ENCODE data around the gene SFMBT2. TPM values are rescaled to one million over a fixed set of nuclear protein-coding genes. Genes with fewer than 3 reads are reported as not detected.

Gene SFMBT2
- total and polyA plus RNA-seq, 10 donors, result 4.4 to 47.7 (median 34.8) TPM

DNA sequence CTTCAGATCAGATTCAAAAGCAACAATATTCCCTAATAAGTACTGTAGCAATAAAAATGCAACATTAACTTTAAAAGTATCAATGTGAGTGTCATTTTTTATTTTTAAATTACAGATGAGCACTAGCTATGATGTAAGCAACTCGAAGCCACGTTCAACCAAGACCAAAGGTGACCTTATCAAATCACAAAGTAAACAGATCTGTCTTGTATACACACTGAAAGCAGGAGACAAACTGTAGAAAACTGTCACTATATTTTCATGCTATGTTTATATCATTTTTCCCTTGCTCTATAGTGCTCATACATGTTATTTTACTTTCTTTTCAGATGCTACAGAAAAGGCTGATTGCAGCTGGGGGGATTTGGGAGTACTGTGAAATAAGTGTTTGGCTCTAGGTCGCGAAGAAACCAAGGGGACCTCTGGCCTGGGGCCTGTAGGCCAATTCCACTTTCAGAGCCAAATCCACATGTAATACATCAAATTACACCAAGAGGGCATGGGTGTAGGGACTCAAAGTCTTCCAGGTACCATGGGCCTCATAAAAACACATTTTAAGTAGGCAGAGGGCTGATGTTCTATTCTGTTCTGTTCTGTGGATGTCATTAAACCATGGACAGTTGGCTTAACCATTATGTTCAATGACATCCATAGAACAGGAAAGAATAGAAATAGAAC lies 245.2 kb downstream of the SFMBT2 start:
- TF ChIP-seq POLR2A (IDR thresholded peaks at IDR 0.05), result no peak
- no peak for TF ChIP-seq POLR2AphosphoS5 (IDR thresholded peaks at IDR 0.05)
- TF ChIP-seq, protein P1, sequence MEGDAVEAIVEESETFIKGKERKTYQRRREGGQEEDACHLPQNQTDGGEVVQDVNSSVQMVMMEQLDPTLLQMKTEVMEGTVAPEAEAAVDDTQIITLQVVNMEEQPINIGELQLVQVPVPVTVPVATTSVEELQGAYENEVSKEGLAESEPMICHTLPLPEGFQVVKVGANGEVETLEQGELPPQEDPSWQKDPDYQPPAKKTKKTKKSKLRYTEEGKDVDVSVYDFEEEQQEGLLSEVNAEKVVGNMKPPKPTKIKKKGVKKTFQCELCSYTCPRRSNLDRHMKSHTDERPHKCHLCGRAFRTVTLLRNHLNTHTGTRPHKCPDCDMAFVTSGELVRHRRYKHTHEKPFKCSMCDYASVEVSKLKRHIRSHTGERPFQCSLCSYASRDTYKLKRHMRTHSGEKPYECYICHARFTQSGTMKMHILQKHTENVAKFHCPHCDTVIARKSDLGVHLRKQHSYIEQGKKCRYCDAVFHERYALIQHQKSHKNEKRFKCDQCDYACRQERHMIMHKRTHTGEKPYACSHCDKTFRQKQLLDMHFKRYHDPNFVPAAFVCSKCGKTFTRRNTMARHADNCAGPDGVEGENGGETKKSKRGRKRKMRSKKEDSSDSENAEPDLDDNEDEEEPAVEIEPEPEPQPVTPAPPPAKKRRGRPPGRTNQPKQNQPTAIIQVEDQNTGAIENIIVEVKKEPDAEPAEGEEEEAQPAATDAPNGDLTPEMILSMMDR (IDR thresholded peaks at IDR 0.05 in 8 of 11, conservative IDR thresholded peaks at IDR 0.05 in 3 of 11), result no peak
- no peaks in the 10 kb centered on the region for H3K9me3 ChIP-seq
- no peak for DNase-seq
- WGBS, 5 donors, result 88 to 91% (median 89%) methylated on average over 4 of the region's 4 CpGs
- intact Hi-C loops (cut with DNase I; ENCODE audit: low total_unique reads), result no loop called here
- no peak overlapping the region for H3K27ac ChIP-seq
- peaks cover 2 to 99% (median 59%) of the 10 kb centered on the region in 6 donors for H3K36me3 ChIP-seq
- no peak overlapping the region for H3K4me3 ChIP-seq
- H3K27me3 ChIP-seq (replicated peaks in 1 of 7), result no peaks in the 10 kb centered on the region
- H3K4me1 ChIP-seq, result peaks cover 0 to 1% (median 0%) of the 10 kb centered on the region in 6 donors

DNA sequence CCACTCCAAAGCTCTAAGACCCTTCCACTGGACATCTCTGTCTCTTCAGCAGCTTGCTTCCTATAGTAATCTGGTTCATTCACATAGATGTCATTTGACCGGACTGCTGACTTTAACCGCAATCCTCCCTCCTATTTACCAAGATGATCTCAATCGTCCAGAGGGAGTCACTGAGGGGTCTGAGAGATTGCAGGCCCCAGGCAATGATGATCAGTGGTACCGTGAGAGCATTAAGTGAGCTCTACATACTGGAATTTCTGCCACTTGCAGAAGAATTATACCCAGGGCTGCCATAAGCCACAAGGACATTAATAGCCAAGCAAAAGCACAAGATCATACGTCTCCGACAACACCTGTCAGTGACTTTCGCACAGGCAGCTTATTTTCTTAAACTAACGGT lies 245.9 kb downstream of the SFMBT2 start:
- peaks cover 0 to 8% (median 1%) of the 10 kb centered on the region in 6 donors for H3K4me1 ChIP-seq
- H3K27me3 ChIP-seq (replicated peaks in 1 of 7), result no peaks in the 10 kb centered on the region
- WGBS, 5 donors, result 94 to 98% (median 97%) methylated on average over 8 of the region's 8 CpGs
- H3K36me3 ChIP-seq, result peaks cover 2 to 99% (median 55%) of the 10 kb centered on the region in 6 donors
- TF ChIP-seq, protein P1 (IDR thresholded peaks at IDR 0.05 in 8 of 11, conservative IDR thresholded peaks at IDR 0.05 in 3 of 11), result no peak
- TF ChIP-seq POLR2A (IDR thresholded peaks at IDR 0.05), result no peak
- no peak overlapping the region for H3K4me3 ChIP-seq
- intact Hi-C loops (cut with DNase I; ENCODE audit: low total_unique reads), result no loop called here
- no peak overlapping the region for H3K27ac ChIP-seq
- no peaks in the 10 kb centered on the region for H3K9me3 ChIP-seq
- DNase-seq, result no peak

DNA sequence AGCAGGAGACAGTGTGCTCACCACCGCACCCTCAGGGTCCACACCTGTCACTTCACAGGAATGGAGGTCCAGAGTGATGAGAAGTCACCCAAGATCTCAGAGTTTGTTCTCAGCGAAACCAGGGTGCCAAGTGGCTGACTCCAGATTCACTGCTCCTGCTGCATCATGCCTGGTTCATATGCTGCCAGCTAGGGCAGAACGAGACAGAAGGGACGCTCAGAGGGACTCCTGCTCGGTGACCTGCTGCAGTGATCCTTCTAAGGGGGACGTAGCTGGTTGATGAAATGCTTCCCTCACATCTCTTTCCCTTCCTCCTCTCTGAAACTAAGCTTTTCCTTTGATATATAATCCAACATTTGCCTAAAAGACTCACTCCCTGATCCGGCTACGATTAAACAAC lies 248.5 kb downstream of the SFMBT2 start:
- intact Hi-C loops (cut with DNase I; ENCODE audit: low total_unique reads), result no loop called here
- Histone ChIP-seq H3K4me3 (no peak overlapping the region), H3K9me3 (no peaks in the 10 kb centered on the region), H3K27me3 (replicated peaks in 1 of 7) (no peaks in the 10 kb centered on the region), H3K36me3 (peaks cover 0 to 93% (median 42%) of the 10 kb centered on the region in 6 donors), H3K4me1 (peaks cover 0 to 34% (median 8%) of the 10 kb centered on the region in 6 donors), H3K27ac (peak overlapping the region in 5 of 8 donors; percentile 9 to 57 (median 37))
- TF ChIP-seq POLR2A (IDR thresholded peaks at IDR 0.05) (no peak), POLR2AphosphoS5 (IDR thresholded peaks at IDR 0.05) (no peak)
- TF ChIP-seq, protein P1 (IDR thresholded peaks at IDR 0.05 in 8 of 11, conservative IDR thresholded peaks at IDR 0.05 in 3 of 11), result no peak
- 87 to 98% (median 95%) methylated on average over 8 of the region's 8 CpGs for WGBS, 5 donors
- DNase-seq, result no peak

DNA sequence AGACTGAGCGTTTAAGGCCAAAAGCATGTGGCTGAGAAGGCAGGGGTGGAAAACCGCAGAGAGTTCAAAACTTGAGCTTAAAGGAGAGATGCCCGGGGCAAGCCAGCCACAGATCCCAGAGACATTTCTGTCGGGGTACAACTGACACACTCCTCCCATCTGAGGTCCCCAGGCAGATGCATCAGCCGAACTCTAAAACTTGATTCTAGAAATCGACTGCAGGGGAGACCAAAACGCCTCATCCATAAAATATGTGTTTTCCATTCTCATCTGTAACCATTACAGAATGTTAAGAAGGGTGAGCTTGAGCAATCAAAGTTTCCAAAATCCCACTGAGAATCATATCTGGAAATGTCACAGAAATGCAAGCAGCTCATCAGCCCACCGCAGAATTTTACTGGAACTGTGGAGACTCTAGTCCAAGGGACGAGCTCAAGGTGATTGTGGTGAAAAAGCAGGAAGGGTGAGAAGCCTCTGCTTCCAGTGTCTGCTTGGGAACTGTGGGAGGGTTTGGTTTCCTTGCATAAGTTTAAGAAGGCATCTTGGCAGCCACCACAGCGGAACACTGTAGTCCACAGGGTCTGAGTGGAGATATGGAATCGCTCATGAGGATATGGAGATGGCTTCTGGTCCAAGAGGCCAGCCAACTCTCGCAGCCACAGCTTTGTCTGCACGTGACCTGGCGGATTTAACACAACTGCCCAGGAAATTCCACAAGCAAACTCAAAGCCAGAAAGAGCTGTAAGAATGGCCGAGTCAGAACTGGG lies 249.2 kb downstream of the SFMBT2 start:
- 84 to 93% (median 88%) methylated on average over 14 to 15 of the region's 15 CpGs for WGBS, 5 donors
- Histone ChIP-seq H3K4me1 (peaks cover 0 to 41% (median 14%) of the 10 kb centered on the region in 6 donors), H3K27me3 (replicated peaks in 1 of 7) (no peaks in the 10 kb centered on the region), H3K36me3 (peaks cover 0 to 86% (median 38%) of the 10 kb centered on the region in 6 donors), H3K4me3 (no peak overlapping the region), H3K27ac (peak overlapping the region in 6 of 8 donors; percentile 9 to 57 (median 32)), H3K9me3 (no peaks in the 10 kb centered on the region)
- intact Hi-C loops (cut with DNase I; ENCODE audit: low total_unique reads), result no loop called here
- TF ChIP-seq, protein P1 (IDR thresholded peaks at IDR 0.05 in 8 of 11, conservative IDR thresholded peaks at IDR 0.05 in 3 of 11), result no peak
- no peak for TF ChIP-seq POLR2A (IDR thresholded peaks at IDR 0.05)
- TF ChIP-seq POLR2AphosphoS5 (IDR thresholded peaks at IDR 0.05), result peak in 1 of 3 donors; percentile 20
- no peak for DNase-seq

All from spleen (tissue), 11 donors.